Muscle of leg (tissue), 16 donors: ENCODE results near the gene OR4E2. TPM values are rescaled to one million over a fixed set of nuclear protein-coding genes. Genes with fewer than 3 reads are reported as not detected.
"Not testable (repeated sequence)": the region's sequence is repeated elsewhere in the genome, so short reads cannot be mapped to it uniquely, and the experiment has no call there.

Experiments
- DNase-seq: peaks from one replicate; pipeline ENCODE4 v3.0.0; 2013
- H3K27ac ChIP-seq: one replicate; pipeline ENCODE4 v1.5.1; 2013; ENCODE audit warnings: mild to moderate bottlenecking, low read length, control low read depth
- H3K27me3 ChIP-seq: one replicate; pipeline ENCODE4 v1.6.1; 2013; ENCODE audit warnings: low read length; ENCODE audit not compliant: control insufficient read depth, insufficient read depth
- H3K36me3 ChIP-seq: one replicate; pipeline ENCODE4 v1.6.1; 2013; ENCODE audit warnings: low read length; ENCODE audit not compliant: control insufficient read depth, insufficient read depth
- H3K4me1 ChIP-seq: one replicate; pipeline ENCODE4 v1.6.1; 2013; ENCODE audit warnings: low read length; ENCODE audit not compliant: control insufficient read depth, insufficient read depth
- H3K4me3 ChIP-seq: one replicate; pipeline ENCODE4 v1.5.1; 2013; ENCODE audit warnings: low read length, control low read depth
- H3K9me3 ChIP-seq: replicated peaks from 2 replicates; pipeline ENCODE4 v1.6.1; 2013; ENCODE audit warnings: low read depth, low read length; ENCODE audit not compliant: control insufficient read depth
- WGBS: methylation state at CpG from one replicate; pipeline ENCODE4 v1.1.5; 2013; ENCODE audit warnings: missing lambda C conversion rate; ENCODE audit not compliant: insufficient coverage; 5-methylcytosine and 5-hydroxymethylcytosine counted together
- long read RNA-seq, 11 donors: transcript quantifications; one replicate each; lab custom pipeline, GENCODE V29; 2026
- polyA plus RNA-seq, 8 donors: library from polyadenylated mRNA; unstranded; fragments of 120-200 nt; gene quantifications; one replicate each; pipeline versions ENCODE4 v1.2.1 to v1.2.3, GENCODE V29; 2013; ENCODE audit warnings: inconsistent platforms in 1 of 8, low replicate concordance in 1 of 8; ENCODE audit not compliant: insufficient read length in 8 of 8, insufficient read depth in 1 of 8
- total RNA-seq: library from RNA; stranded (reverse); fragments of 120-200 nt; gene quantifications from one replicate; pipeline ENCODE4 v1.2.4, GENCODE V29; 2013

Gene OR4E2, protein sequence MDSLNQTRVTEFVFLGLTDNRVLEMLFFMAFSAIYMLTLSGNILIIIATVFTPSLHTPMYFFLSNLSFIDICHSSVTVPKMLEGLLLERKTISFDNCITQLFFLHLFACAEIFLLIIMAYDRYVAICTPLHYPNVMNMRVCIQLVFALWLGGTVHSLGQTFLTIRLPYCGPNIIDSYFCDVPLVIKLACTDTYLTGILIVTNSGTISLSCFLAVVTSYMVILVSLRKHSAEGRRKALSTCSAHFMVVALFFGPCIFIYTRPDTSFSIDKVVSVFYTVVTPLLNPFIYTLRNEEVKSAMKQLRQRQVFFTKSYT
- total RNA-seq (not detected), polyA plus RNA-seq (under 1 TPM in 1 of 8 donors, not detected in 7; 0.04 TPM)
- long read RNA-seq, donor 1, result 0 reads
- long read RNA-seq, donor 2, result 0 reads
- long read RNA-seq, donor 3, result 0 reads
- long read RNA-seq, donor 4, result 0 reads
- long read RNA-seq, donor 5, result 0 reads
- long read RNA-seq, donor 6, result 0 reads
- long read RNA-seq, donor 7, result 0 reads
- long read RNA-seq, donor 8, result 0 reads
- long read RNA-seq, donor 9, result 0 reads
- long read RNA-seq, donor 10, result 0 reads
- long read RNA-seq, donor 11, result 0 reads

DNA sequence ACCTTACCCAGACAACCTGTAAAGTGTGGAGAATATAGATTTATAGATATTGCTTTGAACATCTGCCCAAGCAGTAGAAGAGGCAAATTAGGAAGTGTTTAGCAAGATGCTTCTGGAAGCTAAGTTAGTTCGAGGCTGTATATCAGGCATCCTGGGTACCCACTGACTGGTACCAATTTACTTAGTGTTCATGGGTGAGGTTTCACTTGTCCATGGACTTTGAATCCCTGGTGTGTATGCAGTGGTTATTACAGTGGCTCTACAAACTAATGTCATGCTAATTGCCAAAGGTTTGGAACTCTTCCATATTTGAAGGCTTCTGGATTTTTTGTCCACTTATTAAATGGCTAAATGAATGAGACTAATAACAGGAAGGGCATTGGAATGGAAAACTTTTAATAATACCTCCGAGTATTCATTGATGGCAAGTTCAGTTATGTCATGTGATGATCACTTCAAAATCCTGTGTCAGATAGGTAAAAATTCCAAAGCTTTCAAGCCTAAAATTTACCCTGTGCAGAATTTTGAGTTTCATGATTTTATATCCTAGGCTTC is at the start of gene OR4E2:
OR4E2 (plus strand) TSS at position 505 of the 555 bp plus-strand sequence. CDS start 11,248 bp downstream, outside the sequence.
- DNase-seq, result no peak
- Histone ChIP-seq H3K36me3 (no peaks in the 10 kb centered on the region), H3K4me3 (no peak within 1 kb of the TSS), H3K9me3 (no peaks in the 10 kb centered on the region), H3K27ac (no peak within 1 kb of the TSS), H3K4me1 (no peaks in the 10 kb centered on the region), H3K27me3 (no peaks in the 10 kb centered on the region)
- WGBS, result 80% methylated on average over 1 of the region's 2 CpGs

DNA sequence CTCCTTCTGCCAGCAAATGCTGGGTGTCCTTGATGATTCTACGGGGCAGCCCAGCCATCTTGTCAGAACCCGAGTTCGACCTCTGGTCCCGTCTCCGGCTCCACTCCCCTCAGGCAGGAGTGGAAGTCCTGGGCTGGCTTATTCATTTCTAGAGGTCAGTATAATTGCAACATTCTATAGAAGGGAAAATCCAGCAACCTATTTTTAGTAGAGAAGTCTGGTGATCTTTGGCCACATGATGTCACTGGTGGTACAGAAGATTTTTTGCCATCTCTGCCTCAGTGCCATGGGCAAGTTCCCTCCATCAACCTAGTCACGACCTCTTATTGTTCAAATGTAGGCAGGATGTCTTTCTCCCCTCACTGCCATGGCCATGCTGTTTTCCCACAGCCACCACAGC is 41.3 kb upstream of the OR4E2 start:
- no peak overlapping the region for H3K27ac ChIP-seq
- H3K27me3 ChIP-seq, result no peaks in the 10 kb centered on the region
- DNase-seq, result no peak
- no peaks in the 10 kb centered on the region for H3K36me3 ChIP-seq
- H3K4me3 ChIP-seq, result no peak overlapping the region
- no peaks in the 10 kb centered on the region for H3K4me1 ChIP-seq
- no peaks in the 10 kb centered on the region for H3K9me3 ChIP-seq
- WGBS, result 90% methylated on average over 2 of the region's 6 CpGs

DNA sequence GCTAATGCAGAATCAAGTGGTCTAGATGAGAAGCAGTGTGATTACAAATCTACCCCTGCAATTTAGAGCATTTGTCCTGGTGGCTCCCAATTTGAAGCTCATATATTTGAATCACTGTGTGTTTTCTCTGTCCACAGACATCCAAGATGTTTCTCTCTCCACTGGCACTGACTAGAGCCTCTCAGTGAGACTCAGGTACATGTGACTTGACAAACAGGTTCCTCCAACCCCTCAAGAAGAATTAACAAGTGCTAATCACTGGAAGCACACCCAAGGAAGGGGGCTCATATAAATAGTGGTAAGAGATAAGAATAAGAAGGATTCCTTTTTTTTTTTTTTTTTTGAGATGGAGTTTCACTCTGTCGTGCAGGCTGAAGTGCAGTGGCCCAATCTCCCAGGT is 39.4 kb upstream of the OR4E2 start:
- no peaks in the 10 kb centered on the region for H3K4me1 ChIP-seq
- no peaks in the 10 kb centered on the region for H3K36me3 ChIP-seq
- H3K4me3 ChIP-seq, result no peak overlapping the region
- H3K9me3 ChIP-seq, result no peaks in the 10 kb centered on the region
- no peaks in the 10 kb centered on the region for H3K27me3 ChIP-seq
- no peak overlapping the region for H3K27ac ChIP-seq
- DNase-seq, result no peak
- 33% methylated on average over 1 of the region's 1 CpG for WGBS

DNA sequence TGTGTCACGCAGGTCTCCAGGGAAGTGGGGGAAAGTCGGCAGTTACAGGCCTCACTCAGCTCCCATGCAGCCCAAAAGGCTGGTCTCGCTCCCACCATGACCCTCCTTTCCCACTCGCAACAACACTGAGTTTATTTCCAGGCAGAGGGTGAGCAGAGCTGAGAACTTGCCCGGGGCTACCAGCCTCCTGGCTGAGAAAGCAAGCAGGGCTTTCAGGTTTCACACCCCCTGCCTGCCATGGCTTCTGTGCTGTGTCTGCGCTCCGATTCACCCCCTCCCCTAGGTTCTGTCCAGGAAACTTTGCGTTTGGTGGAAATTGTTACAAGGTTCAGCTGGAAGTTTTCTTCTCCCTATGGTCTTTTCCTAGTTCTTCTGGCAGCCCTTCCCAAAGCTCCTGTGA is 36.0 kb upstream of the OR4E2 start:
- Histone ChIP-seq H3K4me3 (no peak overlapping the region), H3K27me3 (no peaks in the 10 kb centered on the region), H3K36me3 (no peaks in the 10 kb centered on the region), H3K27ac (no peak overlapping the region), H3K4me1 (no peaks in the 10 kb centered on the region), H3K9me3 (no peaks in the 10 kb centered on the region)
- 75% methylated on average over 2 of the region's 8 CpGs for WGBS
- DNase-seq, result no peak

DNA sequence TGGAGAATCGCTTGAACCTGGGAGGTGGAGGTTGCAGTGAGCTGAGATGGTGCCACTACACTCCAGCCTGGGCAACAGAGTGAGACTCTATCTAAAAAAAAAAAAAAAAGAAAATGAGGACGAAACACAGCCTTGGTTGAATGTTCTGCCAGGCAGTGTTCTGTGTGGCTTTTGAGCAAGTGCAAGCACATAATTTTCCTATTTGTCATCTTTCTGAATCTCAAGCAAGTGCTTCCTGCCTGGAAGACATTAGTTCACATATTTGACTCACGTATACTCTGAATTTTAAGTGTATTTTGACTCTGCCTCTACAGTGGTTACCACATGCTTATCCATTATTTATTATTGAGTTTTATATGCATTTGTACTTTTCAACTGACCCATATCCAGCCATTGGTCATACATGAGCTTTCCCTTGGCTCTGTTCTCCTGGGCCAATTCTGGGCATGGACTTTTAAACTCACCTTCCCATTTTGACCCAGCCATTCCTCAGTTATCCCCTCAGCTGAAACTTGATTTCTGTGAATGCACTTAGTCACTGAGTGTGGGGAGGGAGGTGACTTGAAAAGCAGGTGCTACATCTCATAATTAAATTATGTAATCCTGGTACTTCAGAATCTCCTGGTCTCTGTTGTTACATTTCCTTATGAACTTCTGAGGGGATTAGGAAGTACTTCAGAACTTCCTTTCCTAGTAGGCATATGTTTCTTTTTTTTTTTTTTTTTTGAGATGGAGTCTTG is 27.0 kb upstream of the OR4E2 start:
- Histone ChIP-seq H3K36me3 (no peaks in the 10 kb centered on the region), H3K4me1 (no peaks in the 10 kb centered on the region), H3K27ac (no peak overlapping the region), H3K27me3 (no peaks in the 10 kb centered on the region), H3K4me3 (no peak overlapping the region), H3K9me3 (no peaks in the 10 kb centered on the region)
- no peak for DNase-seq
- WGBS, result 80% methylated on average over 1 of the region's 3 CpGs

DNA sequence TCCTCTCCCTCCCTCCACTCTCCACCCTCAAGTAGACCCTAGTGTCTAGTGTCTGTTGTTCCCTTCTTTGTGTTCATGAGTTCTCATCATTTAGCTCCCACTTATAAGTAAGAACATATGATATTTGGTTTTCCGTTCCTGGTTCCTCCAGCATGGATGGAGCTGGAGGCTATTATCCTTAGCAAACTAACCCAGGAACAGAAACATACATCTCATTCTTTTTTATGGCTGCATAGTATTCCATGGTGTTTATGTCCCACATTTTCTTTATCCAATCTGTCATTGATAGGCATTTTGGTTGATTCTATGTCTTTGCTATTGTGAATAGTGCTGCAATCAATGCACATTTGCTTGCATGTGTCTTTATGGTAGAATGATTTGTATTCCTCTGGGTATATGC is 23.1 kb upstream of the OR4E2 start:
- H3K9me3 ChIP-seq, H3K36me3 ChIP-seq, H3K4me1 ChIP-seq, DNase-seq, H3K27ac ChIP-seq, H3K4me3 ChIP-seq, H3K27me3 ChIP-seq: not testable (repeated sequence)
- WGBS, result no CpG with 5 or more reads among the region's 1 CpG

DNA sequence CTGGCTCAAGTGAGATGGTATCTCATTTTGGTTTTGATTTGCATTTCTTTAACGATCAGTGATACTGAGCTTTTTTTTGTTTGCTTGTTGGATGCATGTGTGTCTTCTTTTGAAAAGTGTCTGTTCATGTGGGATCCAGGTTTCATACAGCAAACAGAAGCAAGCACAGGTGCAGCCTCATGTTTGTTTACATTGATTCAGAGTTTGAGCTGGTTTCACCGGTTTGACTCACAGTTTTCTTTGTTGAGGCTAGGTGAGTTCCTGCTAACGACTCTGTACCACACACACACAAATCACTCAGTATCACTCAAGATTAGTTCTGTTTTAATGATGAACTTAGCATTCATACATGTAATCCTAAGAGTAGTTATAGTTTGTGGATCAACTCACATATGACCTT is 22.6 kb upstream of the OR4E2 start:
- Histone ChIP-seq H3K9me3 (no peaks in the 10 kb centered on the region), H3K4me1 (no peaks in the 10 kb centered on the region), H3K27ac (no peak overlapping the region), H3K36me3 (no peaks in the 10 kb centered on the region), H3K27me3 (no peaks in the 10 kb centered on the region), H3K4me3 (no peak overlapping the region)
- no CpG with 5 or more reads among the region's 3 CpGs for WGBS
- no peak for DNase-seq

DNA sequence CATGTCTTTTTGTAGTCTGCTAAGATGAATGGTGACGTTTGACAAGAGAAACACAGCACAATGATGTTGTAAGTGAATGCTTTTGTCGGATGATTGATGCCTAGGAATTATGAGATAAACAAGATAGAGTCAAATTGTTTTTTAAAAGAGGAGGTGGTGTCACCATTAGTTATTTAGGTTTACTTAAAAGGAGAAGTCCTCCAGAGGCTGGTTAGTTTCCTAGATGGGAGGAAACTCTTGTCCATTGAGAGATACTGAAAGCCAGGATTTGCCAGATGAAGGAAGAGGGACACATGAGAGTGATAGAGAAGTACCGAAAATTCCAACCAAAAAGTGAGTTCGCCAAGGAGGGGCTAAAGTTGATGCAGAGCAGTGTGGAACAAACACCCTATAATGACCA is 18.8 kb upstream of the OR4E2 start, which contains the start of gene OR10G2:
OR10G2 (minus strand) TSS at position 101 of the 400 bp plus-strand sequence; CDS start at position 3, 98 bp downstream.
- 77% methylated on average over 2 of the region's 4 CpGs for WGBS
- Histone ChIP-seq H3K9me3 (no peaks in the 10 kb centered on the region), H3K36me3 (no peaks in the 10 kb centered on the region), H3K4me1 (no peaks in the 10 kb centered on the region), H3K4me3 (no peak within 1 kb of the TSS), H3K27ac (no peak within 1 kb of the TSS), H3K27me3 (no peaks in the 10 kb centered on the region)
- no peak for DNase-seq

DNA sequence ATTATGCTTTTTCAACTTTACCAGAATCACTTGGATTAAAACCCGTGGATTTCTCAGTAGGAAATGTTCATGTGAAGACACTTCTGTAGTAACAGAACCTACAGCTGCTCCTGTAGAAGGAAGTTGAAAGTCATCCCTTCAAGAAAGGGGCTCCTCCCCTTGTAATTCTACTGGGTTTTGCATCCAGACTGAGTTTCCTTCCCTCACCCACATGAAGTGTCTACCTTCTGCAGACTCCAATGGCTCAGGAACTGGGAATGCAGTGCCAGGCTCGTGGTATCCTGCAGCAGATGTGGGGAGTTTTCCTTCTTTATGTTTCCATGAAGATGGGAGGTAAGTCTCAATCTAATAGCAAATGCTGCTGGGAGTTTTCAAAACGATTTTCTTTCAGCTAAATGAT is 11.0 kb upstream of the OR4E2 start:
- no CpG with 5 or more reads among the region's 3 CpGs for WGBS
- no peak for DNase-seq
- no peaks in the 10 kb centered on the region for H3K27me3 ChIP-seq
- no peaks in the 10 kb centered on the region for H3K9me3 ChIP-seq
- H3K4me3 ChIP-seq, result no peak overlapping the region
- H3K27ac ChIP-seq, result no peak overlapping the region
- no peaks in the 10 kb centered on the region for H3K36me3 ChIP-seq
- H3K4me1 ChIP-seq, result no peaks in the 10 kb centered on the region

DNA sequence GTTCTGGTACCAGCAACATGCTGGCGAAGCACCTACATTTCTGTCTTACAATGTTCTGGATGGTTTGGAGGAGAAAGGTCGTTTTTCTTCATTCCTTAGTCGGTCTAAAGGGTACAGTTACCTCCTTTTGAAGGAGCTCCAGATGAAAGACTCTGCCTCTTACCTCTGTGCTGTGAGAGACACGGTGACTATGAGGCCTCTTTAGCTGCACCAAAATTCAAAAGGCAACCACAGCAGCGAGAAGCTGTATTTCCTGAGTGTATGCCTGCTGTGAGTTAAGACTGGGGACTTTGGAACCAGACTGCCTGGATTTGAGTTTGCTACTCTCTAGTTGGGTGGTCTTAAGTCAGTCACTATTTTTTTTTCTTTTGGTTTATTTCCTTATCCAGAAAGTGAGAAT is 10.2 kb upstream of the OR4E2 start:
- WGBS, result 86% methylated on average over 2 of the region's 5 CpGs
- H3K4me3 ChIP-seq, result no peak overlapping the region
- no peaks in the 10 kb centered on the region for H3K36me3 ChIP-seq
- no peaks in the 10 kb centered on the region for H3K9me3 ChIP-seq
- no peaks in the 10 kb centered on the region for H3K27me3 ChIP-seq
- DNase-seq, result no peak
- H3K4me1 ChIP-seq, result no peaks in the 10 kb centered on the region
- H3K27ac ChIP-seq, result no peak overlapping the region
